ENCODE data around the gene COPS7A. TPM values are rescaled to one million over a fixed set of nuclear protein-coding genes. Genes with fewer than 3 reads are reported as not detected.
"Not testable (repeated sequence)": the region's sequence is repeated elsewhere in the genome, so short reads cannot be mapped to it uniquely, and the experiment has no call there.

The COPS7A gene
- total RNA-seq, 1 donor from 2014 or later = 24.5 TPM

GRCh38 chr12:6735448-6736191 lies 11.8 kb downstream of the COPS7A start:
- Histone ChIP-seq H3K79me2 (ENCODE audit: low read depth) (no peaks in the 10 kb centered on the region), H3K36me3 (no peaks in the 10 kb centered on the region), H2AFZ (replicated peaks) (no peak overlapping the region), H3K4me3 (no peak overlapping the region), H3K4me1 (no peaks in the 10 kb centered on the region), H4K20me1 (ENCODE audit: low read depth) (no peaks in the 10 kb centered on the region), H3K9me3 (ENCODE audit: low read depth) (no peaks in the 10 kb centered on the region), H3K9ac (no peak overlapping the region), H3K27ac (no peak overlapping the region), H3K27me3 (no peaks in the 10 kb centered on the region), H3K4me2 (no peak overlapping the region), H3F3A (ENCODE audit: low read depth) (peaks cover 9% of the 10 kb centered on the region)
- Mint-ChIP-seq H3K4me3 (no peak overlapping the region), H3K27ac (peak overlapping the region; percentile 42), H3K9me3 (no peaks in the 10 kb centered on the region), H3K27me3 (ENCODE audit: insufficient read depth, low read depth) (peaks cover 5% of the 10 kb centered on the region), H3K36me3 (peaks cover 5% of the 10 kb centered on the region), H3K4me1 (peaks cover 5% of the 10 kb centered on the region)
- peak; percentile 74 for DNase-seq (ENCODE audit: low spot score)
- TF ChIP-seq EZH2phosphoT487 (IDR thresholded peaks at IDR 0.05) = no peak
- TF ChIP-seq, protein P1, sequence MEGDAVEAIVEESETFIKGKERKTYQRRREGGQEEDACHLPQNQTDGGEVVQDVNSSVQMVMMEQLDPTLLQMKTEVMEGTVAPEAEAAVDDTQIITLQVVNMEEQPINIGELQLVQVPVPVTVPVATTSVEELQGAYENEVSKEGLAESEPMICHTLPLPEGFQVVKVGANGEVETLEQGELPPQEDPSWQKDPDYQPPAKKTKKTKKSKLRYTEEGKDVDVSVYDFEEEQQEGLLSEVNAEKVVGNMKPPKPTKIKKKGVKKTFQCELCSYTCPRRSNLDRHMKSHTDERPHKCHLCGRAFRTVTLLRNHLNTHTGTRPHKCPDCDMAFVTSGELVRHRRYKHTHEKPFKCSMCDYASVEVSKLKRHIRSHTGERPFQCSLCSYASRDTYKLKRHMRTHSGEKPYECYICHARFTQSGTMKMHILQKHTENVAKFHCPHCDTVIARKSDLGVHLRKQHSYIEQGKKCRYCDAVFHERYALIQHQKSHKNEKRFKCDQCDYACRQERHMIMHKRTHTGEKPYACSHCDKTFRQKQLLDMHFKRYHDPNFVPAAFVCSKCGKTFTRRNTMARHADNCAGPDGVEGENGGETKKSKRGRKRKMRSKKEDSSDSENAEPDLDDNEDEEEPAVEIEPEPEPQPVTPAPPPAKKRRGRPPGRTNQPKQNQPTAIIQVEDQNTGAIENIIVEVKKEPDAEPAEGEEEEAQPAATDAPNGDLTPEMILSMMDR (IDR thresholded peaks at IDR 0.05) = peak; percentile 75

DNA sequence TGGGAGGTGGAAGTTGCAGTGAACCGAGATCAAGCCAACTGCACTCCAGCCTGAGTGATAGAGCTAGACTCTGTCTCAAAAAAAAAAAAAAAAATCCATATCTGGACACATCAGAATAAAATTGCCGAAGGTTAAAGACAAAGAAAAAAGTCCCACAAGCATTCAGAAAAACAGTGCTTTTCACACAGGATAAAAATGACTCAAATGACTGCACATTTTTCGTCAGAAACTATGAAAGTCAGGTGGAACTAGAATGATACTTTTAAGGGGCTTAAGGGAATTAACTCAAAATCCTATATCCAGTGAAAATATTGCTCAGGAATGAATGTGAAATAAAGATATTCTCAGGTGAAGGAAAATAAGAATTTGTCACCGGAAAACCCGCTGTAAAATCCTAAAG lies 12.9 kb downstream of the COPS7A start:
- Histone ChIP-seq H3K79me2 (ENCODE audit: low read depth) (no peaks in the 10 kb centered on the region), H4K20me1 (ENCODE audit: low read depth) (no peaks in the 10 kb centered on the region), H3K4me3 (no peak overlapping the region), H2AFZ (replicated peaks) (no peak overlapping the region), H3K9me3 (ENCODE audit: low read depth) (no peaks in the 10 kb centered on the region), H3K4me2 (no peak overlapping the region), H3K9ac (no peak overlapping the region), H3K36me3 (no peaks in the 10 kb centered on the region), H3K4me1 (no peaks in the 10 kb centered on the region), H3K27ac (no peak overlapping the region), H3K27me3 (no peaks in the 10 kb centered on the region), H3F3A (ENCODE audit: low read depth) (peaks cover 9% of the 10 kb centered on the region)
- no peak for DNase-seq (ENCODE audit: low spot score)
- H3K4me1 Mint-ChIP-seq = peaks cover 8% of the 10 kb centered on the region
- no peaks in the 10 kb centered on the region for H3K36me3 Mint-ChIP-seq
- H3K4me3 Mint-ChIP-seq = no peak overlapping the region
- H3K9me3 Mint-ChIP-seq = no peaks in the 10 kb centered on the region
- TF ChIP-seq EZH2phosphoT487 (IDR thresholded peaks at IDR 0.05) (no peak), EZH2 (IDR thresholded peaks at IDR 0.05) (no peak)
- TF ChIP-seq, protein P1 (IDR thresholded peaks at IDR 0.05) = no peak
- H3K27me3 Mint-ChIP-seq (ENCODE audit: insufficient read depth, low read depth) = peaks cover 5% of the 10 kb centered on the region
- H3K27ac Mint-ChIP-seq = no peak overlapping the region

DNA sequence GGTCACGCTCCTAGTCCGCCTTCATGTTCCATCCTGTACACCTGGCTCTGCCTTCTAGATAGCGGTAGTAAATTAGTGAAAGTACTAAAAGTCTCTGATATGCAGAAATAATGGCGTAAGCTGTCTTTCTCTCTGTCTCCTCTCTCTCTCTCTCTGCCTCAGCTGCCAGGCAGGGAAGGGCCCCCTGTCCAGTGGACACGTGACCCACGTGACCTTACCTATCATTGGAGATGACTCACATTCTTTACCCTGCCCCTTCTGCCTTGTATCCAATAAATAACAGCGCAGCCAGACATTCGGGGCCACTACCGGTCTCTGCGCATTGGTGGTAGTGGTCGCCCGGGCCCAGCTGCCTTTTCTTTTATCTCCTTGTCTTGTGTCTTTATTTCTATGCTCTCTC lies 18.2 kb downstream of the COPS7A start:
- not testable (repeated sequence) for H3K36me3 ChIP-seq; H3K4me3 ChIP-seq; H3F3A ChIP-seq (ENCODE audit: low read depth); H3K9ac ChIP-seq; H3K4me1 ChIP-seq; H3K27me3 ChIP-seq; DNase-seq (ENCODE audit: low spot score); H4K20me1 ChIP-seq (ENCODE audit: low read depth); H3K27ac ChIP-seq; H3K4me2 ChIP-seq; H2AFZ ChIP-seq (replicated peaks); H3K79me2 ChIP-seq (ENCODE audit: low read depth); H3K9me3 Mint-ChIP-seq; H3K9me3 ChIP-seq (ENCODE audit: low read depth); H3K27me3 Mint-ChIP-seq (ENCODE audit: insufficient read depth, low read depth)
- peaks cover 11% of the 10 kb centered on the region for H3K36me3 Mint-ChIP-seq
- H3K27ac Mint-ChIP-seq = peak overlapping the region; percentile 70
- peak overlapping the region; percentile 41 for H3K4me3 Mint-ChIP-seq
- H3K4me1 Mint-ChIP-seq = peaks cover 18% of the 10 kb centered on the region

DNA sequence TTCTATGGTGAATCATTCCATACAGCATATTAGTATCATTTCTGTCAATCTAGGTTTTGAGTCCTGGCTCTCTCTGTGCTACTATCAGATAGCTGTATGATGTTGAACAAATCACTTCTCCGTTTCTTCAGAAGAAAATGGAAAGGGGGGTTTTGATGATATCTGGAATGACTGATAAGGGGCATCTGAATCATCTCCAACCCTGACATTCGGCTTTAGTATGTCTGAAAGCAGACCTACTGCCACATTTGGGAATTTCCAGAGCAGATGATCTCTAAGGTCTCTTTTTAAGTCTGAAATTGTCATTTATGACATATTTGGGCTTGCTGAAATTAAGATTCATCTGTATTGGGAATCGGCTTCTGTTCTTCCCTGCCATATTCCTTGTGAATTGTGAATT lies 19.0 kb downstream of the COPS7A start:
- Mint-ChIP-seq H3K4me3 (no peak overlapping the region), H3K27ac (no peak overlapping the region), H3K36me3 (peaks cover 19% of the 10 kb centered on the region), H3K9me3 (no peaks in the 10 kb centered on the region), H3K4me1 (peaks cover 18% of the 10 kb centered on the region), H3K27me3 (ENCODE audit: insufficient read depth, low read depth) (peaks cover 4% of the 10 kb centered on the region)
- H3K9ac ChIP-seq = no peak overlapping the region
- no peaks in the 10 kb centered on the region for H3K27me3 ChIP-seq
- no peaks in the 10 kb centered on the region for H3K79me2 ChIP-seq (ENCODE audit: low read depth)
- H2AFZ ChIP-seq (replicated peaks) = no peak overlapping the region
- H3F3A ChIP-seq (ENCODE audit: low read depth) = peaks cover 7% of the 10 kb centered on the region
- TF ChIP-seq EZH2 (IDR thresholded peaks at IDR 0.05) (no peak), EZH2phosphoT487 (IDR thresholded peaks at IDR 0.05) (no peak)
- TF ChIP-seq, protein P1 (IDR thresholded peaks at IDR 0.05) = no peak
- peaks cover 5% of the 10 kb centered on the region for H3K4me1 ChIP-seq
- no peak for DNase-seq (ENCODE audit: low spot score)
- H3K9me3 ChIP-seq (ENCODE audit: low read depth) = no peaks in the 10 kb centered on the region
- H3K4me2 ChIP-seq = no peak overlapping the region
- no peak overlapping the region for H3K27ac ChIP-seq
- H3K36me3 ChIP-seq = no peaks in the 10 kb centered on the region
- H3K4me3 ChIP-seq = no peak overlapping the region
- H4K20me1 ChIP-seq (ENCODE audit: low read depth) = no peaks in the 10 kb centered on the region

DNA sequence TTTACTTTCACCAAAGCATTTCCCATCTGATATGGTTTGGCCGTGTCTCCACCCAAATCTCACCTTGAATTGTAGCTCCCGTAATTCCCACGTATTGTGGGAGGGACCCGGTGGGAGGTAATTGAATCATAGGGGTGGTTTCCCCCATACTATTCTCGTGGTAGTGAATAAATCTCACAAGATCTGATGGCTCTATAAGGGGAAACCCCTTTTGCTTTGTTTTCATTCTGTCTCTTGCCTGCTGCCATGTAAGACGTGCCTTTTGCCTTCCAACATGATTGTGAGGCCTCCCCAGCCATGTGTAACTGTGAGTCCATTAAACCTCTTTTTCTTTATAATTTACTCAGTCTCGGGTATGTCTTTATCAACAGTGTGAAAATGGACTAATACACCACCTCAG lies 19.5 kb downstream of the COPS7A start:
- Mint-ChIP-seq H3K27ac (peak overlapping the region; percentile 2), H3K4me1 (peaks cover 18% of the 10 kb centered on the region), H3K36me3 (peaks cover 24% of the 10 kb centered on the region)
- H3K79me2 ChIP-seq (ENCODE audit: low read depth); H3K9me3 ChIP-seq (ENCODE audit: low read depth); H3K27me3 Mint-ChIP-seq (ENCODE audit: insufficient read depth, low read depth); H4K20me1 ChIP-seq (ENCODE audit: low read depth); H3K4me2 ChIP-seq; H3K27me3 ChIP-seq; DNase-seq (ENCODE audit: low spot score); H3K9me3 Mint-ChIP-seq; H3K9ac ChIP-seq; H3F3A ChIP-seq (ENCODE audit: low read depth); H2AFZ ChIP-seq (replicated peaks); H3K4me3 ChIP-seq; H3K4me3 Mint-ChIP-seq; H3K4me1 ChIP-seq; H3K36me3 ChIP-seq; H3K27ac ChIP-seq: not testable (repeated sequence)

All from neural progenitor cell (in vitro differentiated cells).